Stimulated activated CD8-positive, alpha-beta memory T cell treated with anti-CD3 and anti-CD28 coated beads, Interleukin-15, amount 100 ng/mL, for 1 hour (primary cell): ENCODE data around the gene METRNL.
"Not testable (repeated sequence)": the region's sequence is repeated elsewhere in the genome, so short reads cannot be mapped to it uniquely, and the experiment has no call there.

Experiments
- DNase-seq: peaks from one replicate; pipeline ENCODE4 v3.0.0-alpha.2; 2020; ENCODE audit warnings: low read depth

The METRNL gene

DNA sequence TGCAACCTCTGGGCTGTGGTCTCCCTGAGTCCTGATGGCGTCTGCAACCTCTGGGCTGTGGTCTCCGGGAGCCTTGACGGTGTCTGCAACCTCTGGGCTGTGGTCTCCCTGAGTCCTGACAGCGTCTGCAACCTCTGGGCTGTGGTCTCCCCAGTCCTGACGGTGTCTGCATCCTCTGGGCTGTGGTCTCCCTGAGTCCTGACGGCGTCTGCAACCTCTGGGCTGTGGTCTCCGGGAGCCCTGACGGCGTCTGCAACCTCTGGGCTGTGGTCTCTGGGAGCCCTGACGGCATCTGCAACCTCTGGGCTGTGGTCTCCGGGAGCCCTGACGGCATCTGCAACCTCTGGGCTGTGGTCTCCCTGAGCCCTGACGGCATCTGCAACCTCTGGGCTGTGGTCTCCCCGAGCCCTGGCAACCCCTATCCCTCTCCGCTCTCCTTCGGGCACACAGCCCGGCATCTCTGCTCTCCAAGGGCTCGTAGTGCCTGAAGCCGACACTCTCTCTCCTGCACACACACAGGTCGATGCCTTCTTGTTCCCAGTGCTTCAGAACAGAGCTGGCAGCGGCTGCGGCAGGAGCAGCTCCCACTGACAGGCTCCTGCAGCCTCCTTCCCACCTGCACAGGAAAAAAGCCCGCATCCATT, 45.6 kb downstream of the METRNL start:
- DNase-seq: no peak

DNA sequence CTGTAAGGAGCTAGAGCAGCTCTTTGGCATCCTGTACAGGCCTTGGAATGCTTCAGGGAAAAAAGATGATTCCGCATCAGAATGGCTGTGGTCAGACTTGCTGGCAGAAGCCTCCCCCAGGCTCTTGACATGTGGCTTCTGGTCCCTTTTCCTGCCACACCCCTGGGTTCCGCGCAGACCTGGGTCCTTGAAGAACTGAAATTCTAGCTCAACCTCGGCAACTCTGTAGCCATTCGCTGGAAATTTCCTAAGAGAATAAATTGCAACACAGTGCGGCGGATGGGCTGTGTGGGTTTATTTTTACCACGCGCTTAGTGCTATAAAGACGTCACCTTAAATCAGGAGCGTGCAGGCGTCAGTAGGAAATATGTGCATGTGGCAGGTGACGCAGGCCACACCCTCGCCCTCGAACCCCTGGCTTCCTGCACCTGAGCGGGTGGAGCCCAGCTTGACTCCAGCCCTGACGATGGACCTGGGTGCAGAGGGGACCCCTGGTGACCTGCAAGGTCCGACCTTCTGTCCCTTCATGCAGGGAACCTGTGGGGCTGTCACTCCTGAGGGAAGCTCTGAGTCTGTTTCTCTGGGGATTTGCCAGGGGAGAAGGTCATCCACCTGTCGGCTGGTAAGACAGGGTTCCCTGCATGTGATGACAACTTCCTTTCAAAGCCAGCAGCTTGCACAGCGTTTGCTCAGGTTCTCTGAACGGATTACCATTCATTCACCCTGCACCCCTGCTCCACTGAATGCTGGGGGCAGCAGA, 46.3 kb downstream of the METRNL start:
- DNase-seq: no peak

DNA sequence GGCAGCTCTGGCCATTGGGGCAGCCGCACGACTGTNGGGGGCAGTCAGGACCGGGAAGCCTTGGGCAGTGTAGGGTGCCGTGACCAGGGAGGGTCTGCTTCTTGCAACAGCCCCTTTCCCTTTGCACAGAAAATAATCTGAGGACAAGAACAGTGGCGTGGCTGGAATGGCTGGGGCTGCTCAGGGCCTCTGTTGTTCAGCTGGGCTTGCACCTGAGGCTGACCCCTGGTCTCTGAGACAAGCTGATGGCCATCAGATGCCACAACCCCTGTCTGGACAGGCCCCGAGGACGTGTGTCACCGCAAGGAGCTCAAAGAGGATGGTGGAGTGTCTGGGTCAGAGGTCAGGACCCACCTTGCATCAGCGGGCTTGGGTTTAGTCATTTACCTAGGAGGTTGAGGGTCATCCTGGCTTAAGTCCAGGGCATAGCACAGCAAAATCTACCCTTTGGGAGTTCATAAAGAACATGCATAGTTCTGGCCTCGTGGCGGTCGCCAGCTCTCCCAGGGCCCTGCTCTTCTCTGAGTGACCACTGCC, 46.9 kb downstream of the METRNL start:
- no peak for DNase-seq

DNA sequence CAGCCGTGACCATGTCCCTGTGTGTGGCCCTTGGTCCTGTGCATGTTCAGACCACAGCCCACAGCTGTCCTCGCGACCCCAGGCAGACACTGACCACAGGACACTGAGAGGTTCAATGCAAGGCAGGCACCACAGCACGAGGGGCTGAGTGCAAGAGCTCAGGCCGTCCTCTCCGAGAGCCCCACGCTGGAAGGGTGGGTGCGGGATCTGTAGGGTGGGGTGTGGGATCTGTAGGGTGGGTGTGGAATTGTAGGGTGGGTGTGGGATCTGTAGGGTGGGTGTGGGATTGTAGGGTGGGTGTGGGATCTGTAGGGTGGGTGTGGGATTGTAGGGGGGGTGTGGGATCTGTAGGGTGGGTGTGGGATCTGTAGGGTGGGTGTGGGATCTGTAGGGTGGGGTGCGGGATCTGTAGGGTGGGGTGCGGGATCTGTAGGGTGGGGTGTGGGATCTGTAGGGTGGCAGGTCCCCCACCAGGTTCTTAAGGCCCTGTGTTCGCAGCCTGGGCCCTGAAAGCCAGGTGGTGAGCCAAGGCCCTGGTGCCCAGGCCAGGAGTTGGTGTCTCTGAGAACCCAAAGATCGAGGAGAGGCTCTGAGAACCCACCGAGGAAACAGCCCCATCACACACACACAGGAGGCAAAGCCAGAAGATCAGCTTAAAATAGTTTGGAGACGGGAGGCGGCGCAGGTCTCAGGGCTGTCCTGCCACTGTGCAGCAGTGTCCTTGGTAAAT, 48.2 kb downstream of the METRNL start:
- no peak for DNase-seq

DNA sequence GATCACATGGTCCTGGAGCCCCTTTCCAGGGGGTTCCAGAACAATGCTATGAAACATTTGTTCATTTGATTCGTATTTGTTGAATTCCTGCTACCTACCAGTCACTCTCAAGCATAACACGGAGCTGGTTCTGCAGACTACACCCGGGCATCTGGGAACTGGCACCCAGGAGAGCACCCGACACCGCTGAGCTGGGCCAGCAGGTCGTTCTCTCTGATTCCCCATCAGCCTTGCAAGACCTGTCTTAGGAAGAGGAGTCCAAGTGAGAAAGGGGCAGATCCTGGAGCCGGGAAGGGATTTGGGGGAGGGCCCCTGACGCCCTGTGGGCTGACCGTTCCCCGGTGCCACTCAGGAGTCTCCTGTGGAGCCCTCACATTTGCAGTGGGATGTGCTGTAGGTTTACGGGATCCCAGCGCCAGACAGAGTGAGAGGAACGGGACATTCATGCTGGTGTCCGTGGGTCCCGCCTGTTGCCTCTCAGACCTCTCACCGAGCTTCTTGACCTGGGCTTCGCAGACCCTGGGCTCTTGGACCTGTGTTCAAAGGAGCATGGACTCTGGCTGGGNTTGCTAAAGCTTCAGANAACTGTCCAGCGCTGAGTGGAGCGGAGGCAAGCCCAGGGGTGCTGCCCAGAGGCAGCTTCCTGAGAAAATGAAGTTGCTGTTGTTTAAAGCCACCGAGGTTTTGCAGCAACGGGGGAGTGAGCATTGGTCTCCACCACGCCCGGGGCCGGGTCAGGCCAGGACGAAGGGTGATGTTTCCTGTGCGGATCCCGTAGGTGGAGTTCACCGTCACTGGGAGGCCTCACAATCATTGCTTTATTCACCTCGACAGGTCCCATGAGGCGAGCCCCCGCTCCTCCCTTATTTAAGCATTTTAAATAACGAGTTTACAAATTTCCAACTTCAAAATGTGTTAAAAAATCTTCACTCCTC, 49.2 kb downstream of the METRNL start:
- DNase-seq: no peak

DNA sequence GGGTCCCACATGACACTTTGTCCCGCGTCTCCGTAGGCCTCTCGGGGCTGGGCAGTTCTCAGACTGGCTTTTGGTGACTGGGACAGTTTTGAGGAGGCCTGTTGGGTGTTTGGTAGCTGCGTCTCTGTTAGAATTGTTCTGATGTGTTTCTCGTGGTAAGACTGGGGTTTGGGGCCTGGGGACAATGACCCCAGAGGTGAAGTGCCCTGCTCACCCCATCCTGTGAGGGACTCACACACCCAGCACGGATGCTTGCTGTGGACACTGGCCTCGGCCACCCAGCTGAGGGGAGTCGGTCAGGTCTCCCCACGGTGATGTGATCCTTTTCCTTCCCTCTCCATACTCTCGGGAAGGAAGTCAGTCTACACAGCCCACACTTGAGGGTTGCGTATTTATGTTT, 50.3 kb downstream of the METRNL start:
- DNase-seq: no peak

DNA sequence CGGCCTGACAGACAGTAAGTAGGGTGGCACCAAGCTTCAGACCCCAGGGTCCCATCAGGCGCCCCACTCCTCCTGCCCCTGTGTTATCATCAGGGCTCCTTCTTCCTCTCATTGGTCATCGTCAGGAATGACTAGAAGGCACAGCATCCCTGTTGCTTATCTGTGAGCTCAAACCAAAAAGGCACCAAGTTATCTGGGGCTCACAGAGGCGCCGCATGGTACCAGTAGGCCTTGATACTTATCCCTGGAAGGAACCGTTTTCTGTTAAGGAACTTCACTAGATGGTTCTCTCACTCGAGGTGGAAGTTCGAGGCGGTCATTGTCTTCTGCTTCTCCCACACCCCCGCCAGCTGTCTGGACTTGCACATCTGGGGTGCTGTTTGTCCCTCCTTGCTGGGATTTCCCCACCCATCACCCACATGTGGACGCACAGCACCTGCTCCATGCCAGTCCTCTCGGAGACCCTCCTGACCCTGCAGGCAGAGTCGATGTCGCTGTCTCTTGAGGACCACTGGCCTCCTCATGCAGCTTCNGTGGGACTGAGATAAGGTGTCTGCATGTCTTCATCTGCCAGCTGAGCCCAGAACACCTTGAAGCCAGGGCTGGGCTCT, 52.1 kb downstream of the METRNL start:
- no peak for DNase-seq

DNA sequence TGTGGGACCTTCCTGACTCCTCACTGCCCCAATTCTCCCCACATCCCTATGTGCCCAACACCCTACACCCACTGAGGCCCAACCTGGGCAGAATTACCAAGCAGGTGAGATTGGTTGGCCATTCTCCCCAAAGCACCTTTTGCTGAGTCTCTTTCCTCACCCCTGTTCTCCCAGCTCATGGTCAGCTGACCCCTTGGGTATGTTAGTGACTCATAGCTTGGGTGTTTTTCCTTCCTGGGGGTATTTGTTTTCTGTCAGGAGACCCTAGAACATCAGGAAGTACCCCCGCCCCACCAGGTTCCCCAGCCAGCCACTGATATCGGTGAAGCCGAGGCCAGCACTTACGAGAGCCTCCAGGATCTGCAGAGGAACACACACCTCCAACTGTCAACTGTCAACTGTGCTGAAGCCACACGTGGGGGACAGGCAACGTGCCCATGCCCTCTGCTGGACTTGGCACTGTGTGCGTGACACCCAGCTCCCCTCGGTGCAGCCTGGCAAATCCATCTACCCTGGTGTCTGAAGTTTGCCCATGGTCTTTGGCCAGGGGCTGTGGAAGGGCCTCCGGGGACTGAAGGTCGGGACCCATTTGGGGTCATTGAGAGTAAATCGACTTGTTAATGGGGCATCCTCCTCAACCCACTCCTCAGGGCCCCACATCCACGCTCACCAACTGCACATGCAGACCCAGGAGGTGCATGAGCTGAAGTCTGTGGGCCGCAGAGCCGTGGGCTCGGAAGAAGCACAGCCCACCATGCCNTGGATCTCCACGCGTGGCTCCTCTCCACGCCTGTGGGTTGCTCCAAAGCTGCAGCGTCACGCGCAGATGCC, 53.1 kb downstream of the METRNL start:
- no peak for DNase-seq

DNA sequence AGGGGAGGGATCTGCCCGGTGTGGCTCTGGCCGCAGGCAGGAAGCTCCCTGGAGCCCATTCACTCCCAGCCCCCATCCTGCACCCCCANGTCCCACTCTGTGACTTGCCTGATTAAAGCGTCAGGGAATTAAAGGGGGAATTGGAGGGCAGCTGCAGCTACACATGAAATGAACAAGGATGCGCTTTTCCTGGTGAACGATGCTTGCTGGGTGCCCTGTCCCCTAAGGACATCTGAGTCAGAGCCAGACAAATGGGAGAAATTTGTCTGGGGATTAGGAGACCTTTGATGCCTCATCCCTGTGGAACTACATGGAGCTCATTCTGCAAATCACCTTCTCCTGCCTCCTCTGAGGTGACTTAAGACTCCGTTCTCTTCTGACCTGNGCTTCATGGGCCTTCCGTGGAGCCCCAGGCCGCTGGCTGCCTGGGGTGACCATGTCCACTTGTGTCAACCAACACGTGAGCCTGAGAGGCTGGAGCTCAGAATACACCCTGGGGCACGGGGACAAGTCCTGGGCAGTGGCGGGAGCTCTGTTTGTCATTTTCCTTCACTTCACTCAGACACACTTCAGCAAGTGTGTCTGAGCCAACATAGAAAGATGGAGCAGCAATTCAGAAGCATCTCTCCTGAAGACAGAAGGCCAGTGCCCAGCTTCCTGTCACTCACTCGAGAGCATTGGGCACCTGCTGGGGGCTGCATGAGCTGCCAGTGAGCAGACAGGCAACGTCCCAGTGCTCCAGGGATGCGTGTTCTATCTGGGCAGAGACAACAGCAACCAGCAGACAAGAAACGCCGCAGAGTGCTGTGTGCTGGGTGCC, 54.1 kb downstream of the METRNL start:
- no peak for DNase-seq

DNA sequence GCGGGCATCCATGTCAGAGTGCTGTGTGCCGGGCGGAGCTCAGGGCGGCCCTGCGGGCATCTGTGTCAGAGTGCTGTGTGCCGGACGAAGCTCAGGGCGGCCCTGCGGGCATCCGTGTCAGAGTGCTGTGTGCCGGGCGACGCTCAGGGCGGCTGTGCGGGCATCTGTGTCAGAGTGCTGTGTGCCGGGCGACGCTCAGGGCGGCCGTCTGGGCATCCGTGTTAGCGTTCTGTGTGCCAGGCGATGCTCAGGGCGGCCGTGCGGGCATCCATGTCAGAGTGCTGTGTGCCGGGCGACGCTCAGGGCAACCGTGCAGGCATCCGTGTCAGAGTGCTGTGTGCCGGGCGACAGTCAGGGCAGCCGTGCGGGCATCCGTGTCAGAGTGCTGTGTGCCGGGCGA, 55.0 kb downstream of the METRNL start:
- not testable (repeated sequence) for DNase-seq

DNA sequence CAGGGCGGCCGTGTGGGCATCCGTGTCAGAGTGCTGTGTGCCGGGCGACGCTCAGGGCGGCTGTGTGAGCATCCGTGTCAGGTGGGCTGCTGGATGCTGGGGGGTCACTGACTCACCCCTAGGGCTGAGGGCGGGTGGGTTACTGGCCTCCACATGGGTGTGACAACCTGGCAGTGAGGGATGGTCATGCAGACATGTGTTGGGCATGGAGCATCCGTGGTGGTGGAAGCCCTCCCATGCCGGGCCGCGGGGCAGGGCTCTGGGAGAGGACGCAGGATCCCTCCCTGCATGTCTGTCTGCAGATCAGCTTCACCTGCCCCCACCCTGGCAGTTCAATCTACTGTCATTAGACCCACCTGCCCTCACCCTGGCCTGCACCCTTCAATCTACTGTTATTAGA, 56.3 kb downstream of the METRNL start:
- no peak for DNase-seq

DNA sequence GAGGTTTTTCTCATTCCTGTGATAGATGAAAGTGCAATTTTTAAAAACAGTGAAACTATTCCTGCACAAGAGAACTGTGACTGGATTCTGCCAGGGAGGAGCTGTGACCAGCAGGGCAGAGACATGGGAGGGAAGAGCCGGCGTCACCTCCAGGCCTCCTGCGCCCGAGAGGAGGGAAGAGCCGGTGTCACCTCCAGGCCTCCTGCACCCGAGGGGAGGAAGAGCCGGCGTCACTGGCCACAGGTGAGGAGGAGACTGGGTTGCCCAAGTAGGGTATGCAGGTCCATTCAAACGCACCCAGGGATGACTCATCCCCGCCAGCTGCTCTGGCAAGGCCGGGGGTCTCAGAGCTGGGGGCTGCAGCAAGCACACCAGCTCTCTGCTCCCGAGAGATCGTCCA, 56.7 kb downstream of the METRNL start:
- no peak for DNase-seq

DNA sequence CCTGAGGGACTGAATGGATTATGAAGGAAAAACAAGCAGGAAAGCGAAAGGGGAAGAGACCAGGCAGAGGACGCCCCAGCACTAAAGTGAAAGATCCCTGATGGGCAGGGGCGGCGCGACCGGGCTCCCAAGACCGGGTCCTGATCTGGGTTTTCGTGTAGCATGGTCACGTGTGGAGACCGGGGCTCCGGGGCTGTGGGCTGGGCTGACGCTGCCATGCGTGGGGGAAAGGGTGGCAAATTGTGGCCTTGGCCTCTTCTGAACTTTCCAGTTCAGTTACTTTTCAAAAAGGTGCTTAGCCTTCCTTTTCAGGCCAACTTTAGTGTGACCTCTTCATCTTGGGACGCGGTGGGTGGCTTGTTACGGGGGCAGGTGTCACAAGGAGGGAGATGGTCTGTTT, 57.5 kb downstream of the METRNL start:
- no peak for DNase-seq

DNA sequence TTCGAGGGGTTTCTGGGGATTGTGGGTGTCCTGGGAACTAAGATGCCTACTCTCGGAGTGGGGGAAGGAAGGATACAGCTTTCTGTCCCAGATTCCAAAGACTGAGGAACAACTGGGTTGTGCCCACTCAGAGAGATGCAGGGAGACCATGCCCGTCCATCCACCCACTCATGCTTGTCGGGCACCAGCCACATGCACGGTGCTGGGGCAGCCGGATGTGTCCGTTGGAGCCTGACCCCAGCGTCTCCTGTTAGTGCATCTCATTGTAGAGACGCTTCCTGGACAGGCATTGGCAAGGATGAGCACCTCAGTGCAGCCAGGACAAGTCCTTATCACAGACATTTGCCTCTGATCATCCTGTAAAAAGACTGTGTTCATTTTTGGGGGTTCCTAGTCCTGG, 58.1 kb downstream of the METRNL start:
- no peak for DNase-seq

DNA sequence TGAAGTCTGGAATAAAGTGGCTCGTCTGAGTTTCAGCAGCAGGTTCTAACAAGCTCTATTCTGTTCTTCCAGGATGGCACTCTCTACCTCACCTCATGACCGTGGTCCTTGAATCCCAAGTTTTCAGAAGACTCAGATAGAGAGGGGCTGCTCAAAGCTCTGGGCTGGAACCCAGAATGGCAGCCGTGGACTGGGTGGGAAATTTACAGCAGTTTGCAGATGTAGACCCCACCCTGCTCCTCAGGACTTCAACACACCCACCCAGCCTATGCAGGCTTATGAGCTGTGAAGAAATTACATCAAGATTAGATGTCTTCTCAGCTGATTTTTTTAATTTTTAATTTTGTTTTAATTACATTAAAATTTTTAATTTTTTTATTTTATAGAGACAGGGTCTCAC, 59.4 kb downstream of the METRNL start:
- no peak for DNase-seq

DNA sequence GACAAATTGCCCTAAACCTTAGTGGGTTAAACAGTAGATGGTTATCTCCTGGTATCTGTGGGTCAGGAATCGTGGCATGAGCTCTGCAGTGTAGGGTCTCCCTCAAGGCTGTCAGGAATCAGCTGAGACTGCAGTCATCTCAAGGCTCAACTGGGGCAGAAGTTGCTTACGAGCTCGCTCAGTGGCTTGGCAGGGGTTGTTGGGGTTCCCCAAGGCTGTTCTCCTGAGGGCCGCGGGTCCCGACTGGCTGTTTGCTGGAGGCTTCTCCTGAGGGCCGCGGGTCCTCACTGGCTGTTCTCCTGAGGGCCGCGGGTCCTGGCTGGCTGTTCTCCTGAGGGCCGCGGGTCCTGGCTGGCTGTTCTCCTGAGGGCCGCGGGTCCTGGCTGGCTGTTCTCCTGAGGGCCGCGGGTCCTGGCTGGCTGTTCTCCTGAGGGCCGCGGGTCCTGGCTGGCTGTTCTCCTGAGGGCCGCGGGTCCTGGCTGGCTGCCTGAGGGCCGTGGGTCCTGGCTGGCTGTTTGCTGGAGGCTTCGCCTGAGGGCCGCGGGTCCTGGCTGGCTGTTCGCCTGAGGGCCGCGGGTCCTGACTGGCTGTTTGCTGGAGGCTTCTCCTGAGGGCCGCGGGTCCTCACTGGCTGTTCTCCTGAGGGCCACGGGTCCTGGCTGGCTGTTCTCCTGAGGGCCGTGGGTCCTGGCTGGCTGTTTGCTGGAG, 60.3 kb downstream of the METRNL start:
- DNase-seq: not testable (repeated sequence)

DNA sequence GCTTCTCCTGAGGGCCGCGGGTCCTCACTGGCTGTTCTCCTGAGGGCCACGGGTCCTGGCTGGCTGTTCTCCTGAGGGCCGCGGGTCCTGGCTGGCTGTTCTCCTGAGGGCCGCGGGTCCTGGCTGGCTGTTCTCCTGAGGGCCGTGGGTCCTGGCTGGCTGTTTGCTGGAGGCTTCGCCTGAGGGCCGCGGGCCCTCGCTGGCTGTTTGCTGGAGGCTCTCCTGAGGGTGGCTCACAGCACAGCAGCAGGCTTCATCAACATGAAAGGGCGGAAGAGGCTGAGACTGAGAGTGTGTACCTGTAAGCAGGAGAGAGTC, 60.8 kb downstream of the METRNL start:
- not testable (repeated sequence) for DNase-seq

DNA sequence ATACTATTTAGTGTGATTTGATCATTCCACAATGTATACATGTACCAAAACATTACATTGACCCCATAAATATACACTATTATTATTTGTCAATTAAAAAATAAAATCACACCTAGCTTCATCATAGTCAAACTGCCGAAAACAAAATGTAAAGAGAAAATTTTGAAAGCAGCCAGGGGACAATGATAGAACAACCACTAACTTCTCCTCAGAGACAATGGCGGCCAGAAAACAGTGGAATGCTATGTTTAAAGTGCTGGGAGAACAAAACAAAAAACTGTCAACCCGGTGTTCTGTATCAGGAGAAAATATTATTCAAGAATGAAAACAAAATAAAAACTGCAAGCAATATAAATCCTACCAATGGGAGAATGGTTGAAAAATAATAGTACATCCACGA, 63.2 kb downstream of the METRNL start:
- DNase-seq: no peak

DNA sequence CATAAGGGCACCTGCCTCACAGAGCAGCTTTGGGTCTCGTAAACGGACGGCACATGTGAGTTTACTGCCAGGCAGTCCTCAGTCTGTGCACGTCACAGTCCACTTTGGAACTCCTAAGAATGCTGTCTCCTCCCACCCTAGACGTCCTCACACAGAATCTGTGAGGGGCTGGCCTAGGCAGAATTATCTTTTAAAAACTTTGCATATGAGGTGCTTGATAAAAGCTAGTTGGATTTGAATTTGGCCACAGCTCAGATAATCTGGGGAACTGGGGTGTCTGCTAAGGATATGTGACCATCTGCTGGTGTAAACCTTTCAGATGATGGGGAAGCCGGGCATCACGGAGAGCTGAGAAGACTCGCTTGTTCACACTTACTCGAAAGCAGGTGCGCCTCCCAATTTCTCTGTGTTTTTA, 64.4 kb downstream of the METRNL start:
- DNase-seq: no peak
